Measurements from ENCODE around the gene ADAMTSL3. TPM values are rescaled to one million over a fixed set of nuclear protein-coding genes. Genes with fewer than 3 reads are reported as not detected.
"Not testable (repeated sequence)": the region's sequence is repeated elsewhere in the genome, so short reads cannot be mapped to it uniquely, and the experiment has no call there.

ADAMTSL3 gene
- total and polyA plus RNA-seq, 2 donors (not counting 1 experiment from before 2014, with no cell fraction given), result 0.01 TPM; not detected in 1

DNA sequence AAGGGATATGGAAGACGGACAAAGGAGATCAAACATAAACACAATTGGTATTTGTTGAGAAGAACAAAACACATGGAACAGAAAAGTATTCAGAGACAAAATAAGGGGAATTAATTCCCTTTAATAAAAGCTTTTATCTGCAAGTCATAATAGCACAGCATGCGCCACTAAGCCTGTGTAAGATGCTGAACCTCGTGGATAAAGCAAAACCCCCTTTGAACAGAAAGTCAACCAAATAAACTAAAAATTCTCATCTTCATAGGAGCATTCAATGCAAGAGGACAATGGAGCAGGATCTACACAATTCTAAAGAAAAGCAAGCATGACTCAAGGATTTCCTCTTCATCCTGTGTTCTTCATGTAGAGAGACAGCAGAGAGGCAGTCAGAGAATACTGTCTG, 307.4 kb downstream of the ADAMTSL3 start:
- Mint-ChIP-seq H3K4me1 (peaks cover 2% of the 10 kb centered on the region), H3K27ac (no peak overlapping the region), H3K4me3 (no peak overlapping the region), H3K27me3 (peaks cover 5% of the 10 kb centered on the region), H3K9me3 (ENCODE audit: insufficient read depth) (peaks cover 13% of the 10 kb centered on the region)
- no peak for ATAC-seq (ENCODE audit: low read depth)
- CTCF ChIA-PET, result no interaction called here
- H3K27me3 ChIP-seq (replicated peaks in 1 of 4; ENCODE audit: control extremely low read depth in 1 of 4, control insufficient read depth in 3 of 4, insufficient read depth in 4 of 4, low read length in 3 of 4), result no peaks in the 10 kb centered on the region
- H4K20me1 ChIP-seq (ENCODE audit: control insufficient read depth, insufficient read depth, low read length, poor library complexity, severe bottlenecking), result no peaks in the 10 kb centered on the region
- no peak for TF ChIP-seq EZH2 (IDR thresholded peaks at IDR 0.05; ENCODE audit: borderline replicate concordance, insufficient read depth, low read depth, low read length, poor library complexity, severe bottlenecking)
- intact Hi-C loops (cut with micrococcal nuclease), result no loop called here
- H3K4me3 ChIP-seq (ENCODE audit: control extremely low read depth in 1 of 5, extremely low read depth in 1 of 5, insufficient read depth in 1 of 5, low read depth in 2 of 5, low read length in 4 of 5), result no peak overlapping the region
- no peaks in the 10 kb centered on the region for H3K36me3 ChIP-seq (replicated peaks in 1 of 2; ENCODE audit: control extremely low read depth in 1 of 2, control insufficient read depth in 1 of 2, extremely low read depth in 1 of 2, insufficient read depth in 2 of 2, low read length in 1 of 2)
- H2AFZ ChIP-seq (ENCODE audit: insufficient read depth, low read depth, low read length, poor library complexity, severe bottlenecking), result no peak overlapping the region
- no CpG with 5 or more reads among the region's 3 CpGs for WGBS (ENCODE audit: insufficient coverage)
- peaks cover 0 to 11% (median 0%) of the 10 kb centered on the region in 3 donors for H3K9me3 ChIP-seq (ENCODE audit: control extremely low read depth in 1 of 3, control insufficient read depth in 2 of 3, insufficient read depth in 1 of 3, low read length in 2 of 3)
- H3K27ac ChIP-seq (ENCODE audit: low read length in 2 of 2), result no peak overlapping the region
- POLR2A ChIA-PET, result no interaction called here
- H3K79me2 ChIP-seq (ENCODE audit: control insufficient read depth, insufficient read depth, low read length), result no peaks in the 10 kb centered on the region
- no peaks in the 10 kb centered on the region for H3K4me1 ChIP-seq (ENCODE audit: control insufficient read depth in 2 of 2, insufficient read depth in 2 of 2, low read length in 2 of 2)
- no peak overlapping the region for H3K9ac ChIP-seq (ENCODE audit: low read length)
- H3K4me2 ChIP-seq (replicated peaks; ENCODE audit: low read depth, low read length, poor library complexity, severe bottlenecking), result no peak overlapping the region
- no peak for DNase-seq

DNA sequence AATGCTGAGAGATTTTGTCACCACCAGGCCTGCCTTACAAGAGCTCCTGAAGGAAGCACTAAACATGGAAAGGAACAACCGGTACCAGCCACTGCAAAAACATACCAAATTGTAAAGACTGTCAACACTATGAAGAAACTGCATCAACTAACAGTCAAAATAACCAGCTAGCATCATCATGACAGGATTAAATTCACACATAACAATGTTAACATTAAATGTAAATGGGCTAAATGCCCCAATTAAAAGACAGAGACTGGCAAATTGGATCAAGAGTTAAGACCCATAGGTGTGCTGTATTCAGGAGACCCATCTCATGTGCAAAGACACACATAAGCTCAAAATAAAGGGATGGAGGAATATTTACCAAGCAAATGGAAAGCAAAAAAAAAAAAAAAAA, 311.0 kb downstream of the ADAMTSL3 start:
- H3K4me2 ChIP-seq (replicated peaks; ENCODE audit: low read depth, low read length, poor library complexity, severe bottlenecking); H3K36me3 ChIP-seq (replicated peaks in 1 of 2; ENCODE audit: control extremely low read depth in 1 of 2, control insufficient read depth in 1 of 2, extremely low read depth in 1 of 2, insufficient read depth in 2 of 2, low read length in 1 of 2); H2AFZ ChIP-seq (ENCODE audit: insufficient read depth, low read depth, low read length, poor library complexity, severe bottlenecking); POLR2A ChIA-PET; CTCF ChIA-PET; H3K4me3 ChIP-seq (ENCODE audit: control extremely low read depth in 1 of 5, extremely low read depth in 1 of 5, insufficient read depth in 1 of 5, low read depth in 2 of 5, low read length in 4 of 5); H4K20me1 ChIP-seq (ENCODE audit: control insufficient read depth, insufficient read depth, low read length, poor library complexity, severe bottlenecking); intact Hi-C loops (cut with micrococcal nuclease); H3K27me3 ChIP-seq (replicated peaks in 1 of 4; ENCODE audit: control extremely low read depth in 1 of 4, control insufficient read depth in 3 of 4, insufficient read depth in 4 of 4, low read length in 3 of 4); ATAC-seq (ENCODE audit: low read depth); H3K4me1 Mint-ChIP-seq; H3K27ac ChIP-seq (ENCODE audit: low read length in 2 of 2); H3K27ac Mint-ChIP-seq; H3K4me1 ChIP-seq (ENCODE audit: control insufficient read depth in 2 of 2, insufficient read depth in 2 of 2, low read length in 2 of 2); H3K4me3 Mint-ChIP-seq; H3K79me2 ChIP-seq (ENCODE audit: control insufficient read depth, insufficient read depth, low read length); H3K9ac ChIP-seq (ENCODE audit: low read length); H3K27me3 Mint-ChIP-seq; DNase-seq: not testable (repeated sequence)
- peaks cover 0 to 11% (median 0%) of the 10 kb centered on the region in 3 donors for H3K9me3 ChIP-seq (ENCODE audit: control extremely low read depth in 1 of 3, control insufficient read depth in 2 of 3, insufficient read depth in 1 of 3, low read length in 2 of 3)
- peaks cover 19% of the 10 kb centered on the region for H3K9me3 Mint-ChIP-seq (ENCODE audit: insufficient read depth)
- no CpG with 5 or more reads among the region's 1 CpG for WGBS (ENCODE audit: insufficient coverage)
